ENCODE measurements around the gene TOP3B.

DNA sequence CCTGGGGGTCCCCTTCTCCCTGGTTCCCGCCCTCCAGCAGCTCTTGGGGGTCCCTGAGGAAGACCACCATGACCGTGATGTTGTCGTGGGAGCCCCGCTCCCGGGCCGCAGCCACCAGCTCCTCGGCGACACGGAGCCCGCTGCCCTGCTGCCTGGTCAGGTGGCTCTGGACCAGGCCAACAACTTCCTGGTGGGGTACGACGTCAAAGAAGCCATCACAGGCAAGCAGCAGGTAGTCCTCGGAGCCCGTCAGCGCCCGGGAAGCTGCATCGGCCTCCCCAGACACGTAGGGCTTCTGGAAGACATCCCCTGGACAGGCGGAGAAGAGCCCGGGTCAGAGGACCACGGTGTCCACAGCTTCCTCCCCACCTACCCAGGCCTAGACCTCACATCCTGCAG, 59.4 kb downstream of the TOP3B start:
- TF ChIP-seq, protein P1, sequence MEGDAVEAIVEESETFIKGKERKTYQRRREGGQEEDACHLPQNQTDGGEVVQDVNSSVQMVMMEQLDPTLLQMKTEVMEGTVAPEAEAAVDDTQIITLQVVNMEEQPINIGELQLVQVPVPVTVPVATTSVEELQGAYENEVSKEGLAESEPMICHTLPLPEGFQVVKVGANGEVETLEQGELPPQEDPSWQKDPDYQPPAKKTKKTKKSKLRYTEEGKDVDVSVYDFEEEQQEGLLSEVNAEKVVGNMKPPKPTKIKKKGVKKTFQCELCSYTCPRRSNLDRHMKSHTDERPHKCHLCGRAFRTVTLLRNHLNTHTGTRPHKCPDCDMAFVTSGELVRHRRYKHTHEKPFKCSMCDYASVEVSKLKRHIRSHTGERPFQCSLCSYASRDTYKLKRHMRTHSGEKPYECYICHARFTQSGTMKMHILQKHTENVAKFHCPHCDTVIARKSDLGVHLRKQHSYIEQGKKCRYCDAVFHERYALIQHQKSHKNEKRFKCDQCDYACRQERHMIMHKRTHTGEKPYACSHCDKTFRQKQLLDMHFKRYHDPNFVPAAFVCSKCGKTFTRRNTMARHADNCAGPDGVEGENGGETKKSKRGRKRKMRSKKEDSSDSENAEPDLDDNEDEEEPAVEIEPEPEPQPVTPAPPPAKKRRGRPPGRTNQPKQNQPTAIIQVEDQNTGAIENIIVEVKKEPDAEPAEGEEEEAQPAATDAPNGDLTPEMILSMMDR (IDR thresholded peaks at IDR 0.05; ENCODE audit: low read depth, low read length, missing input control) = no peak
- TF ChIP-seq YY1 (IDR thresholded peaks at IDR 0.05) (no peak), JUND (IDR thresholded peaks at IDR 0.05) (no peak), HNF4A (conservative IDR thresholded peaks at IDR 0.05) (no peak), SP1 (IDR thresholded peaks at IDR 0.05) (no peak), RAD21 (IDR thresholded peaks at IDR 0.05) (no peak), TAF1 (conservative IDR thresholded peaks at IDR 0.05) (no peak), EGR1 (IDR thresholded peaks at IDR 0.05; ENCODE audit: low read depth in 2 of 2) (no peak)
- TF ChIP-seq, protein P2, sequence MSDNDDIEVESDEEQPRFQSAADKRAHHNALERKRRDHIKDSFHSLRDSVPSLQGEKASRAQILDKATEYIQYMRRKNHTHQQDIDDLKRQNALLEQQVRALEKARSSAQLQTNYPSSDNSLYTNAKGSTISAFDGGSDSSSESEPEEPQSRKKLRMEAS (IDR thresholded peaks at IDR 0.05) = no peak
- TF ChIP-seq, protein P3, sequence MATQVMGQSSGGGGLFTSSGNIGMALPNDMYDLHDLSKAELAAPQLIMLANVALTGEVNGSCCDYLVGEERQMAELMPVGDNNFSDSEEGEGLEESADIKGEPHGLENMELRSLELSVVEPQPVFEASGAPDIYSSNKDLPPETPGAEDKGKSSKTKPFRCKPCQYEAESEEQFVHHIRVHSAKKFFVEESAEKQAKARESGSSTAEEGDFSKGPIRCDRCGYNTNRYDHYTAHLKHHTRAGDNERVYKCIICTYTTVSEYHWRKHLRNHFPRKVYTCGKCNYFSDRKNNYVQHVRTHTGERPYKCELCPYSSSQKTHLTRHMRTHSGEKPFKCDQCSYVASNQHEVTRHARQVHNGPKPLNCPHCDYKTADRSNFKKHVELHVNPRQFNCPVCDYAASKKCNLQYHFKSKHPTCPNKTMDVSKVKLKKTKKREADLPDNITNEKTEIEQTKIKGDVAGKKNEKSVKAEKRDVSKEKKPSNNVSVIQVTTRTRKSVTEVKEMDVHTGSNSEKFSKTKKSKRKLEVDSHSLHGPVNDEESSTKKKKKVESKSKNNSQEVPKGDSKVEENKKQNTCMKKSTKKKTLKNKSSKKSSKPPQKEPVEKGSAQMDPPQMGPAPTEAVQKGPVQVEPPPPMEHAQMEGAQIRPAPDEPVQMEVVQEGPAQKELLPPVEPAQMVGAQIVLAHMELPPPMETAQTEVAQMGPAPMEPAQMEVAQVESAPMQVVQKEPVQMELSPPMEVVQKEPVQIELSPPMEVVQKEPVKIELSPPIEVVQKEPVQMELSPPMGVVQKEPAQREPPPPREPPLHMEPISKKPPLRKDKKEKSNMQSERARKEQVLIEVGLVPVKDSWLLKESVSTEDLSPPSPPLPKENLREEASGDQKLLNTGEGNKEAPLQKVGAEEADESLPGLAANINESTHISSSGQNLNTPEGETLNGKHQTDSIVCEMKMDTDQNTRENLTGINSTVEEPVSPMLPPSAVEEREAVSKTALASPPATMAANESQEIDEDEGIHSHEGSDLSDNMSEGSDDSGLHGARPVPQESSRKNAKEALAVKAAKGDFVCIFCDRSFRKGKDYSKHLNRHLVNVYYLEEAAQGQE (IDR thresholded peaks at IDR 0.05) = no peak
- TF ChIP-seq, protein P4, sequence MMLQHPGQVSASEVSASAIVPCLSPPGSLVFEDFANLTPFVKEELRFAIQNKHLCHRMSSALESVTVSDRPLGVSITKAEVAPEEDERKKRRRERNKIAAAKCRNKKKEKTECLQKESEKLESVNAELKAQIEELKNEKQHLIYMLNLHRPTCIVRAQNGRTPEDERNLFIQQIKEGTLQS (IDR thresholded peaks at IDR 0.05) = no peak

All from liver (tissue), 3 donors.